GM13976 (cell line): ENCODE results near the gene MRPL38.

Experiments used
- DNase-seq: peaks from one replicate; pipeline ENCODE4 v3.0.0; 2012; ENCODE audit warnings: low spot score
- CTCF ChIP-seq: IDR thresholded peaks from 2 replicates; pipeline ENCODE4 v1.5.1; 2012; ENCODE audit warnings: borderline replicate concordance, mild to moderate bottlenecking; ENCODE audit not compliant: insufficient read depth; ENCODE audit errors: extremely low read depth, missing control alignments, control extremely low read depth
- in situ Hi-C: fragments of 300-500 bp; cut with MboI; formaldehyde crosslinking; loops from one replicate; pipeline ENCODE4 v1.12.0; 2022; ENCODE audit warnings: low sequenced_read_pairs, mixed read lengths, inconsistent platforms; ENCODE audit not compliant: unreplicated experiment

Gene MRPL38

DNA sequence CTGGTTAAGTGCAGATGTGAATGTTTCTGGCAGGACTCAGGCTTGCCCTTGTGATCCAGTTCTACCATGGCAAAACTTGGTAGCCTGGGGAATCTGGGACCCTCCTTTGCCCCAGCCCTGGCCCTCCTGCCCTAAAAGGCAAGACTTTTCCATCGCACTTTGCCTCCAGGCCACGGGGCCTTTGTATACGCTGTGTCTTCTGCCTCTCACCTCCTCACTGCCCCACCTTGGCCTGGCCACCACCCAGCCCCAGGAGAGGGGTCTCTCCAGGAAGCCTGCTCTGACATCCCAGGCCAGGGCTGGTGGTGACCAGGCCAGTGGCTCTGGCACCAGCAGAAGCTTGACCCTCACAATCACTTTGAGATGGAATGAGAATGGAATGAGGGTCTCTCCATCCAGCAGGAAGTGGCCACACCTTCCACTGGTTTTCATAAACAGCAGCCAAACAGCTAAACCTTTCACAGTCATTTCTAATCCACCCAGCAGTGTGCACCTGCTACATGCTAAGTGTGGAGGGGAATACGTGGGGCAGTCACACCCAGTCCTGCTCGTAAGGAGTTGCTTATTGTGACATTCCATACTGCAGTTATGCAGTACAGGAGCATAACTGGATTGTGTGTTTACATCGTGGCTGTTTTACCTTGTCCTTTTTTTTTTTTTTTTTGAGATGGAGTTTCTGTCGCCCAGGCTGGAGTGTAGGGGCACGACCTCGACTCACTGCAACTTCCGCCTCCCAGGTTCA is 1.6 kb upstream of the MRPL38 start:
- no peak for DNase-seq
- in situ Hi-C loops, result loop anchor here (25.0 kb wide), 1 partner anchor 381 kb away; no protein-coding TSS in a partner anchor
- no peak for TF ChIP-seq CTCF

DNA sequence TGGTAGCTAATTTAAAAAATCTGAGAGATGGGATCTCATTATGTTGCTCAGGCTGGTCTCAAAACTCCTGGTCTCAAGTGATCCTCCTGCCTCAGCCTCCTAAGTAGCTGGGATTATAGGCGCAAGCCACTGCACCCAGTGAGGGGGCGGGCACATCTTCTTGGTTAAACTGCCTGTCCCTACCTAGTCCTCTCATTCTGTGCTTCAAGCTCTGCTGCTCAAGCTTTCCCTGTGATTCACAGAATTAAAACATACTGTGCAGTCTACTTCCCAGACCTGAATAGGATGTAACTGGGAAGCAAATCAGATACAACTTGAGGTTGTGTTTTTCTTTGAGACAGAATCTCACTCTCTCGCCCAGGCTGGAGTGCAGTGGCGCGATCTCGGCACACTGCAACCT is 2.3 kb downstream of the MRPL38 start:
- no peak for TF ChIP-seq CTCF
- no peak for DNase-seq
- in situ Hi-C loops, result loop anchor here (25.0 kb wide), 1 partner anchor 385 kb away; no protein-coding TSS in a partner anchor

DNA sequence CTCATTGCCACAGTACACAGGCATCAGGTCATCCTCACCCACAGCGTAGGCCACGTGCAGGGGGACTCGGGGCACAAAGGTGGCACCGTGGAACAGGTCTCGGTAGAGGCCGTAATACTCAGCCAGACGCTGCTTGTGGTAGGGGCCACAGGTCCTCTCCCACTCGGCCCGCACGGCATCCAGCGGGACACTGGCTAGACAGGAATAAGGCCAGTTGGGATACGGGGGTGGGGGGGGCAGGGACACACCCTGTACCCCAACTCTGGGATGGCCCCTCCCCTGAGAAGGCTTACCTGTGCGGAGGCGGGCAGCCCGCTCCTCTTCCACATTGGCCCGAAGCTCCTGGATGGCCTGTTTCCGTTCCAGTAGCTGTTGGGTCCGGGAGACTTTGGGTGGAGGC is 3.0 kb downstream of the MRPL38 start:
- DNase-seq, result no peak
- in situ Hi-C loops, result loop anchor here (25.0 kb wide), 1 partner anchor 386 kb away; no protein-coding TSS in a partner anchor
- no peak for TF ChIP-seq CTCF

DNA sequence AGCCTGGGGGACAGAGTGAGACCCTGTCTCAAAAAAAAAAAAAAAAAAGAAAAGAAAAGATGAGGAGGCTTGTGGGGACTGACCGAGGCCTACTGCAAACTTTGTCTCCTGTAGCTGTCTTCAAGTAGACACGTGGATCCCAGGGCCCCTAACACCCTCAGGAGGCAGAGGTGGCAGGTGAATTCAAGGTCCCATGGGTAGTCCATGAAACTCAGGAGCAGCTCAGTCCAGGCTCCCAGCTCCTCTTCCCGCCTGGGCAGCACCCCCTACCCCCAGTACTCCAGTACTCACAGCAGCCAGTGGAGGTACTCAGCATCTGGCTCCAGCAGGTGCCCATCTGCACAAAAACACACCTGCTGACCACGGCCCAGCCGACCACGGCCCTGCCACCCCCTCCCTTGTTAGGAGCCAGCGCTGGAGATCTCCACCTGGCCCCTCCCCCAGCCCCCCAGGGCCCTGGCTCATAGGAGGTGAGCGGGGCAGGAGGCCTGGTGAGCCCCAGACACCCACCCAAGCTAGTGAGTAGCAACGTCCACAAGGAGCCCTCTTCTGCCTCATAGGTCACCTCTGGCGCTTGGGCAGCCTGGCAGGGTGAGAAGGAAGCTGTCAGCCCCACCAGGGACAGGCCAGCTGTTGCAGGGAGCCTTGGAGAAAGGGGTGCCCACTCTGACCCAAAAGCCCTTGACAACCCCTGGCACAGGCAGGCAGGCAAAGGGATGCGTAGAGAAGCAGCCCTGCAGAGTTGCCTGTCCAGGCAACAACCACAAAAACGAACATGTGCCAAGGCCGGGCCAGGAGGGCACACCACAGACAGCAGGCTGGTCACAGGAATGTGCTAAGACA is 3.8 kb downstream of the MRPL38 start:
- in situ Hi-C loops, result loop anchor here (25.0 kb wide), 1 partner anchor 386 kb away; no protein-coding TSS in a partner anchor
- TF ChIP-seq CTCF, result no peak
- DNase-seq, result no peak

GRCh38 chr17:75899767-75900468 is 4.8 kb downstream of the MRPL38 start:
- in situ Hi-C loops, result loop anchor here (25.0 kb wide), 1 partner anchor 387 kb away; no protein-coding TSS in a partner anchor
- TF ChIP-seq CTCF, result no peak
- no peak for DNase-seq

- TF ChIP-seq CTCF, result no peak
Measured at GRCh38 chr17:75899353-75899752, 5.3 kb downstream of the MRPL38 start.

More at GRCh38 chr17:75899353-75899752, 5.3 kb downstream of the MRPL38 start:
- no peak for DNase-seq
- in situ Hi-C loops, result no loop called here
